Subcutaneous adipose tissue (tissue), 4 donors: ENCODE measurements around the gene CSGALNACT2. TPM values are rescaled to one million over a fixed set of nuclear protein-coding genes. Genes with fewer than 3 reads are reported as not detected.

ENCODE experiments used
- total RNA-seq, 4 donors: library from RNA; depleted of rRNA; stranded (reverse); fragments of >200 nt; gene quantifications; one replicate each; pipeline ENCODE4 v1.1.0, GENCODE V29; 2016
- TF ChIP-seq, protein P1 (sequence below): fragments of 450-650 bp; IDR thresholded peaks from one replicate; pipeline ENCODE4 v1.5.1; 2016; ENCODE audit warnings: low read depth, mild to moderate bottlenecking, control low read depth, antibody characterized with exemption, moderate library complexity

CSGALNACT2 gene
- total RNA-seq, 4 donors from 2014 or later: 23.9 to 94.3 (median 41.1) TPM

DNA sequence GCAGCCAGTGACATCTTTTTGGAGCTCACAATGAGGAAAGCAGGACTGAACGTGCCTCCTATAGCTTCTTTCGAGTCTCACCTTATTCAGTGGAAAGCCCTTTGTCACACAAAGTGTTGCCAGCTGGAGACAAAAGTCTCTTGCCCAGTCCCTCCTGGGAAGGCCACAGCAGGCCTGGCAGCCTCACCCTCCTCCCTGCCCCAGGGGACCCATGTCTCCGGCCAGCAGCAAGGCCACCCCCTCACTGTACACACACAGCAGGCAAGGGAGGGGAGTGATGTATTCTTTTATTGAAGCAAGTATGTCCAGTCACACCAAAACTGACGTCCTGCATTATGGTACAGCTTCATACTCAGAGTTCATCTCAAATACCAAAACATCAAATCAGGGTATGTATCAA, 56.0 kb downstream of the CSGALNACT2 start:
- TF ChIP-seq, protein P1, sequence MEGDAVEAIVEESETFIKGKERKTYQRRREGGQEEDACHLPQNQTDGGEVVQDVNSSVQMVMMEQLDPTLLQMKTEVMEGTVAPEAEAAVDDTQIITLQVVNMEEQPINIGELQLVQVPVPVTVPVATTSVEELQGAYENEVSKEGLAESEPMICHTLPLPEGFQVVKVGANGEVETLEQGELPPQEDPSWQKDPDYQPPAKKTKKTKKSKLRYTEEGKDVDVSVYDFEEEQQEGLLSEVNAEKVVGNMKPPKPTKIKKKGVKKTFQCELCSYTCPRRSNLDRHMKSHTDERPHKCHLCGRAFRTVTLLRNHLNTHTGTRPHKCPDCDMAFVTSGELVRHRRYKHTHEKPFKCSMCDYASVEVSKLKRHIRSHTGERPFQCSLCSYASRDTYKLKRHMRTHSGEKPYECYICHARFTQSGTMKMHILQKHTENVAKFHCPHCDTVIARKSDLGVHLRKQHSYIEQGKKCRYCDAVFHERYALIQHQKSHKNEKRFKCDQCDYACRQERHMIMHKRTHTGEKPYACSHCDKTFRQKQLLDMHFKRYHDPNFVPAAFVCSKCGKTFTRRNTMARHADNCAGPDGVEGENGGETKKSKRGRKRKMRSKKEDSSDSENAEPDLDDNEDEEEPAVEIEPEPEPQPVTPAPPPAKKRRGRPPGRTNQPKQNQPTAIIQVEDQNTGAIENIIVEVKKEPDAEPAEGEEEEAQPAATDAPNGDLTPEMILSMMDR: no peak

DNA sequence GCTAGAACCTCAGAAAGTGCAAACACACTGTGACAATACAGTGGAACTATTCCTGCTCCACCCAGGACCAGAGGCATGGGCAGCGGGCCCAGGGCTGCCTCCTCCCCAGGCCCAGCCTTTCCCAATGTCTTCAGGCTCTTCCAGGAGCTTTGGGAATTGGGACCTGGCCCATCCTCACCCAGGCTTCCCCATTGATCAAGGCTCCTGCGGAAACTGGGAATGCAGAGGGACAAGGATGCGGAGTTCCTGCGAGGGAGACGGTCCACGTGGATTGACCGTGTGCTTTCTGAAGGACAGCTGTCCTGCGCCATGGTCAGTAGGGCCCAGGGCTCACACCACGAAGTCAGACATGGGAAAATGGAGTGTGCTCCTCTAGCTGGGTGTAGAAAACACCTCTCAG, 56.6 kb downstream of the CSGALNACT2 start:
- TF ChIP-seq, protein P1: no peak

DNA sequence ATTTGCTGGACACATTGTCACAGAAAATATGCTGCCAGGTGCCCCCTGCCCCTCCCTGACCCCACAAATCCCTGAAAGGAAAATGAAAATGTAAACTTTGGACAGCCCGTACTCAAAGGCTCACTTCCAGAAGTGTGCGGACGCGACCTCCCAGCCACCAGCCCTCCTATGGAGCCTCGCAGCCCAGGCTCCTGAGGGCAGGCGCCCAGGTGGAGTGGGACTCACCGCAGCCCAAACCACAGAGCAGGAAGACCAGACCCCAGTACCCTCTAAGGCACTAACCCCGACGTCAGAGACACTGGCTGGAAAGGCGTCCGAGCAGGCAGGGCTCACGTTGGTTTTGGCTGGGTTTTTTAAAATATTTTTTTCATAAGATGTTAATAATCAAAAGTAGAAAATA, 57.3 kb downstream of the CSGALNACT2 start:
- TF ChIP-seq, protein P1: no peak

DNA sequence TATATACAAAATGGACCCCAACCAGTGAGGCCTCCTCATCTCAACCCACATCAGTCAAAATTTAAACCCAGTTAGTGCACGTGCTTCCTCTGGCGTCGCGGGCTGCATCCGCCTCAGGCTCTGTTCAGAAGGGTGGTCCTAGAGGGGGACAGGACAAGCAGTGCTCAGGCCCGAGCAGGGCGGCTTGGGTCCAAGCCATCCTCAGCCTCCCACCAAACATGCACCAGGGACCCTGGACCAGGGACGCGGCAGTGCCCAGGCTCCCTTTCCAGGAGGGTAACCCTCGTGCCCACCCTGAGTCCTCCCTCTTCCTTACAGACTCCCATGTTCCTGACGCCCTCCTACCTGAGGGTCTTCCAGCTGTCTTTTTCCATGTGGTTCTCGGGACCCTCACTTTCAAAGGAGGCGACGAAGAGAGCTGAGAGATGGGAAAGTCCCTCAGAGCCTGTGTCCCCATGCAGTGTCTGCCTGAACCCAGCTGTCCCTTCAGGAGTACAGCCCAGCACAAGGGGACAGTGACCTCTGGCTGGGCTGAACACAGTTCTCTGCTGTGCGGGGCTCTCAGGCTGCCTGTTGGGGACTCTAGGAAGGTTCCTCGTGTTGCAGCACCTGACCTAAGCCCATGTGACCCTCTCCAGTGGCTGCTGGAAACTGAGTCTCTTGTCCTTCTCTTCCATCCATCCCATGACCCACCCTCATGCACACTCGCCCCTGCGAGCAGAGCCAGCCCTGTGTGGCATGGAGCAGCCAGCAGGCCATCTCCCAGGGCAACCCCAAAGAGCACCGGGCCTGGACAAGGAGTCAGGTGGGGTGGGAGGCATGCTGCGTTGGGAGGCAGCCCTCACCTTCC, 58.1 kb downstream of the CSGALNACT2 start:
- TF ChIP-seq, protein P1: no peak

DNA sequence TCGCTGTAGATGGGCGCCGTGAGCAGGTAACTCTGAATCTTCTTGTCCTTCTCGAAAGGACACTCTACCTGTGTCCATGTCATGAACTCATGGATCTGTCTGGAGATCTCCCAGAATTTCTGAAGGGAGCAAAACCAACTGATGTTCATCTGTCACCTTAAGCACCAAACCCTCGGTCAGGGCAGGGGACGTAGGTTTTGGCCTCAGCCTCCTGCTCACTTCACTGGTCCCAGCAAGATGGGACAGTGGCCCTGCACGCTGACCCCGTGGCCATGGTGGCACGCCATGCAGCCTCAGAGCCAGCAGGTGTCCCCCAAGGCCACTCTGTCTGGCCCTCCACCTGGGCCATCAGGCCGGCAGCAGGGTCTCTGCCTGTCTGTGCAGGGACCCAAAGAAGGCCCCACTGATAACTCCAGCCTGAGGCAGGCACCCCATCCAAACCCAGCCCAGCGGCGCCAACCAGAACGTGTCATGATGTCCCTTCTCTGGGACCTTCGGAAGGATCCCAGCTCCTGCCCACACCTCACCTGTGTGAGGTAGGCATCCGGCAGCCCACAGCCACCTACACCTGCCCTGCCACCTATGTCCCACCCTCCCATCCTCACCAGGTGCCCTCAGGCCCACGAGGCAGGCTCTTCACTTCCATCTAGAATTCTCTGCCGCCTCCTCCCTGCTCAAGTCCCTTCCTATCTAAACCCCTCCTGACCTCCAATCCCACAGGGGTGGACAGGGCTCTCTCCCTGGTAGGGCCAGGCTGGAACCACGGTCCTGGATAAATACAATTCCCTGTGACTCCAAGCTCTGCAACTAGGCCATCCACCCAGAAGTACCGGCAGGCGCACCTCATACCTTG, 59.0 kb downstream of the CSGALNACT2 start:
- TF ChIP-seq, protein P1: no peak

DNA sequence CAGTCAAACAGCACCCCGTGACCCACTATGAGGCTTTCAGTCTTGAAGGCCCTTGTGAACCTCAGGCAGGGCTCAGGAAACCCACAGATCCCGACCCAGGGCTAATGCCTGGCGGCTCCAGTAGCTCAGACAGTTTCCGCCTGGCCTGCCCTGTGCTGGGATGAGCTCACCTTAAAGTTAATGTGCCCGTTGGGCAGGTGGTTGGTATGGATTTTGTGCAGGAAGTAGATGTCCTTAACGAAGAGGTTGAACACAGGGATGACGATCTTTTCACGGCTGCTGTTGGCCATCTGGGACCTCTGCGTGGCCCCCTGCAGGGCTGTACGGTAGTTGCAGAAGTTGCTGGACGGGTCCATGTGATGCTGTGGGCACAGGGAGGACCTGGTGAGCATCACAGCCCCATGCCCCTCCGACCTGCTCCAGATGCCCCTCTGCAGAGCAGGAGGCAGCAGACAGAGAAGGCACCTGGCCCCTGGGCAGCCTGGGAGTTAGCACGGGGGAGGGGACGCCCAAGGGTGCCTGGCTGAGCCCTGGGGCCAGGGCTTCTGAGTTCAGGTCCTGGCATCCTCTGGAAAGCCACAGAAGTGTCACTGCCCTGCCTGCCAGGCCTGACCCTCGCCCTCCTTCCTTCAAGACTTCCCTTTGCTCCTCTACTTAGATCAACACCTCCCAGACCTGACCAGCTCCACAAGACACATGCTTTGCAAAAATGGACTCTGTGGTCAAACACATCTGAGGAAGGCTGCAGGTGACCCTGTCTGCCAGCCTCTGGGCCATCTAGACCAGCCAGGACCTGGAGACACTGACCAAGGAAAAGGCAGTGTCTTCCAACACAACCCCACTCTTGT, 59.8 kb downstream of the CSGALNACT2 start:
- TF ChIP-seq, protein P1: no peak

DNA sequence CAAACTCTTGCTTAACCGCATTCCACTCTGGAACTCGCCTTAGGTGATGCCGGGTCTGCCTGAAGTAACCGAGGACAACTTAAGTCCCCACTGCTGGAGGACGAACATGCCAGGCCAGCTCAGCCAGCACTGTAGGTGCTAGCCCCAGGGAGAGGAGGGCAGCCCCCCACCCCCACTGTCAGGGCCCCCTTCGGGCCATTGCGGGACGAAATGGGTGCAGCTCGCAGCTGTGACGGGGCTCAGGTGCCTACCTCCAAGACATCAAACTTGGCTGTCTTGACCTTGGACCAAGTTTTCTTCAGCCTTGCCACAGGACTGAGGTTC, 60.4 kb downstream of the CSGALNACT2 start:
- TF ChIP-seq, protein P1: no peak
